Kidney (tissue), 14 donors: ENCODE data around the gene BIN1. TPM values are rescaled to one million over a fixed set of nuclear protein-coding genes. Genes with fewer than 3 reads are reported as not detected.

Experiments
- DNase-seq, 5 donors: peaks; one replicate each; pipeline ENCODE4 v3.0.0-alpha.2; 2013 to 2020
- FAIRE-seq: peaks from 2 replicates; lab custom pipeline; 2012; peaks lifted over from hg19 to GRCh38; lab: Jason Lieb, UNC
- H3K27ac ChIP-seq, 2 donors: one replicate each; pipeline ENCODE4 v1.7.0; 2013; ENCODE audit warnings: low read depth in 2 of 2, low read length in 2 of 2, inconsistent platforms in 1 of 2
- H3K27me3 ChIP-seq: one replicate; pipeline ENCODE4 v1.7.1; 2013; ENCODE audit warnings: low read length, inconsistent platforms; ENCODE audit not compliant: control insufficient read depth, insufficient read depth
- H3K36me3 ChIP-seq, 3 donors: one replicate each; pipeline versions ENCODE4 v1.7.0 to v1.7.1; 2013; ENCODE audit warnings: low read length in 3 of 3, control low read depth in 1 of 3, inconsistent platforms in 1 of 3; ENCODE audit not compliant: insufficient read depth in 3 of 3, control insufficient read depth in 2 of 3
- H3K4me1 ChIP-seq, 3 donors: one replicate each; pipeline versions ENCODE4 v1.7.0 to v1.7.1; 2013; ENCODE audit warnings: low read length in 3 of 3, inconsistent platforms in 1 of 3, low read depth in 1 of 3; ENCODE audit not compliant: control insufficient read depth in 2 of 3, insufficient read depth in 2 of 3
- H3K4me3 ChIP-seq, 3 donors: one replicate each; pipeline versions ENCODE4 v1.7.0 to v1.8.1; 2013; ENCODE audit warnings: low read length in 3 of 3, control low read depth in 1 of 3, inconsistent platforms in 1 of 3
- H3K9ac ChIP-seq, 3 donors: one replicate each; pipeline versions ENCODE4 v1.7.0 to v1.7.1; 2013; ENCODE audit warnings: low read length in 3 of 3, control low read depth in 1 of 3, inconsistent platforms in 1 of 3
- H3K9me3 ChIP-seq, 3 donors: one replicate each; pipeline versions ENCODE4 v1.7.0 to v1.7.1; 2013; ENCODE audit warnings: low read length in 3 of 3, control low read depth in 1 of 3, inconsistent platforms in 1 of 3; ENCODE audit not compliant: control insufficient read depth in 2 of 3, insufficient read depth in 1 of 3
- intact Hi-C: fragments of 100-400 bp; cut with DNase I; formaldehyde crosslinking; loops from one replicate; pipeline ENCODE4 v1.11.1; 2022
- polyA plus RNA-seq: library from polyadenylated mRNA; stranded (reverse); fragments of 350-450 nt; fragmentation: Illumina TruSeq; extraction: RNeasy Lipid Tissue Mini Kit (QIAGEN cat#74804); gene quantifications from one replicate; pipeline ENCODE4 v1.2.3, GENCODE V29; 2014; ENCODE audit warnings: low read depth, low replicate concordance; ENCODE audit not compliant: insufficient read depth
- total RNA-seq: library from RNA; stranded (reverse); fragmentation: NEBNext Ultra II Directional; extraction: Animal tissue kit (Norgen Biotek cat#: 25700); gene quantifications from one replicate; pipeline ENCODE4 v1.2.1, GENCODE V29; 2021
- TF ChIP-seq, protein P1 (sequence below): IDR thresholded peaks from 3 replicates; pipeline ENCODE4 v1.5.1; 2012; ENCODE audit warnings: mild to moderate bottlenecking, moderate library complexity, borderline replicate concordance; ENCODE audit not compliant: insufficient read depth; ENCODE audit errors: extremely low read depth
- donor health status: control.
- donor health status: control.
- donor health status: control.
- donor health status: control.
- donor health status: control.
- donor health status: DM: yes; HTN: yes; CAD: no.
- donor health status: Normal renal cell carcinoma (clear cell type).

Gene BIN1
- total and polyA plus RNA-seq, 2 donors from 2014 or later, result 121 to 167 TPM

DNA sequence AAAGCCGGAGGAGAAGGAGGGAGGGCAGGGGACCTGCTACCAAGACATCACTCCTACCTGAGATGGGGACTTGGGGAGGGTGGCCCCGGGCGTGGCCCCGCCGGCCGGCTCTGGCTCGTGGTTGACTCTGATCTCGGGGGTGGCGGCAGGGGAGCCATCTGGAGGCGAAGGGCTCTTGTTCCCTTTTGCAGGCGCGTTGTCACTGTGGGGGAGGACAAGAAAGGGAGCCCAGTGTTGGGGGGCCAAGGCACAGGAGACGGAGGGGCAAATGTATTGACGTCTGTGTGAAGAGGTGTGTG is 48.1 kb downstream of the BIN1 start:
- H3K4me1 ChIP-seq, result peaks cover 0 to 5% (median 4%) of the 10 kb centered on the region in 3 donors
- intact Hi-C loops, result no loop called here
- H3K4me3 ChIP-seq, result no peak overlapping the region
- H3K36me3 ChIP-seq, result peaks cover 0 to 11% (median 0%) of the 10 kb centered on the region in 3 donors
- H3K9me3 ChIP-seq, result no peaks in the 10 kb centered on the region
- TF ChIP-seq, protein P1, sequence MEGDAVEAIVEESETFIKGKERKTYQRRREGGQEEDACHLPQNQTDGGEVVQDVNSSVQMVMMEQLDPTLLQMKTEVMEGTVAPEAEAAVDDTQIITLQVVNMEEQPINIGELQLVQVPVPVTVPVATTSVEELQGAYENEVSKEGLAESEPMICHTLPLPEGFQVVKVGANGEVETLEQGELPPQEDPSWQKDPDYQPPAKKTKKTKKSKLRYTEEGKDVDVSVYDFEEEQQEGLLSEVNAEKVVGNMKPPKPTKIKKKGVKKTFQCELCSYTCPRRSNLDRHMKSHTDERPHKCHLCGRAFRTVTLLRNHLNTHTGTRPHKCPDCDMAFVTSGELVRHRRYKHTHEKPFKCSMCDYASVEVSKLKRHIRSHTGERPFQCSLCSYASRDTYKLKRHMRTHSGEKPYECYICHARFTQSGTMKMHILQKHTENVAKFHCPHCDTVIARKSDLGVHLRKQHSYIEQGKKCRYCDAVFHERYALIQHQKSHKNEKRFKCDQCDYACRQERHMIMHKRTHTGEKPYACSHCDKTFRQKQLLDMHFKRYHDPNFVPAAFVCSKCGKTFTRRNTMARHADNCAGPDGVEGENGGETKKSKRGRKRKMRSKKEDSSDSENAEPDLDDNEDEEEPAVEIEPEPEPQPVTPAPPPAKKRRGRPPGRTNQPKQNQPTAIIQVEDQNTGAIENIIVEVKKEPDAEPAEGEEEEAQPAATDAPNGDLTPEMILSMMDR, result no peak
- DNase-seq, result no peak
- no peak for FAIRE-seq
- H3K27ac ChIP-seq, result no peak overlapping the region
- H3K9ac ChIP-seq, result no peak overlapping the region
- no peaks in the 10 kb centered on the region for H3K27me3 ChIP-seq

DNA sequence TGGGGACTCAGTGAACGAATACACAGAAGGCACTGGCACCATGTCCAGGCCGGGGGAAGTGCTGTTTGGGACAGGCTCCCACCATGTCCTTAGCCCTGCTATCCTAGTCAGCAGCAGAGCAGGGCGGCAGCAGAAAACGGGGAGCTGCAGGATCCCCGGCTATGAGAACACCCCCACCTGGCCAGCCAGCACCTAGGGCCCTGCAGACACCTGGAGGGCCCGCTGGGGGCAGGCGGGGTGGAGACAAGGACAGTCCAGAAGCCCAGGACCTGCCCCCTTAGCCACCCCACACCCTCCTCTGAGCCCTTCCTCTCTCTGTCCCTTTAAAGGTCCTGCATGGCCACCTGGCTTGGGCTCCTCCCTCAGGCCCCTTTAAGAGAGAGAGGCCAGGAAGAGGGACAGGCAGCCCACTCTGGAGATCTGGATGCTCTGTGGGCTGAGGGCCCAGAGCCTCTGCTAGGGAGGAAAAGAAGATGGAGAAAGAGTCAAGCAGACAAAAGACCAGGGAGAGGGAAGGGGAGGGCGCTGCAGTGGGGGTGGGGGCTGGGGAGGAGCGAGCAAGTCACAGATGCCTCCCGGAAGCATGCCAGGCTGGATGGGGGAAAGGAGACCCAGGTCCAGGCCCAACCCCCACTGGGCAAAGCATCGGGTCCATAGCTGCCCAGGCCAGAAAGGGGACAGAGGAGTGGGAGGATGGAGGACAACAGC is 48.6 kb downstream of the BIN1 start:
- DNase-seq, result no peak
- intact Hi-C loops, result no loop called here
- TF ChIP-seq, protein P1, result no peak
- H3K27me3 ChIP-seq, result no peaks in the 10 kb centered on the region
- no peak for FAIRE-seq
- H3K27ac ChIP-seq, result no peak overlapping the region
- no peaks in the 10 kb centered on the region for H3K9me3 ChIP-seq
- no peak overlapping the region for H3K9ac ChIP-seq
- H3K4me1 ChIP-seq, result peaks cover 0 to 9% (median 4%) of the 10 kb centered on the region in 3 donors
- no peak overlapping the region for H3K4me3 ChIP-seq
- peaks cover 0 to 11% (median 0%) of the 10 kb centered on the region in 3 donors for H3K36me3 ChIP-seq

DNA sequence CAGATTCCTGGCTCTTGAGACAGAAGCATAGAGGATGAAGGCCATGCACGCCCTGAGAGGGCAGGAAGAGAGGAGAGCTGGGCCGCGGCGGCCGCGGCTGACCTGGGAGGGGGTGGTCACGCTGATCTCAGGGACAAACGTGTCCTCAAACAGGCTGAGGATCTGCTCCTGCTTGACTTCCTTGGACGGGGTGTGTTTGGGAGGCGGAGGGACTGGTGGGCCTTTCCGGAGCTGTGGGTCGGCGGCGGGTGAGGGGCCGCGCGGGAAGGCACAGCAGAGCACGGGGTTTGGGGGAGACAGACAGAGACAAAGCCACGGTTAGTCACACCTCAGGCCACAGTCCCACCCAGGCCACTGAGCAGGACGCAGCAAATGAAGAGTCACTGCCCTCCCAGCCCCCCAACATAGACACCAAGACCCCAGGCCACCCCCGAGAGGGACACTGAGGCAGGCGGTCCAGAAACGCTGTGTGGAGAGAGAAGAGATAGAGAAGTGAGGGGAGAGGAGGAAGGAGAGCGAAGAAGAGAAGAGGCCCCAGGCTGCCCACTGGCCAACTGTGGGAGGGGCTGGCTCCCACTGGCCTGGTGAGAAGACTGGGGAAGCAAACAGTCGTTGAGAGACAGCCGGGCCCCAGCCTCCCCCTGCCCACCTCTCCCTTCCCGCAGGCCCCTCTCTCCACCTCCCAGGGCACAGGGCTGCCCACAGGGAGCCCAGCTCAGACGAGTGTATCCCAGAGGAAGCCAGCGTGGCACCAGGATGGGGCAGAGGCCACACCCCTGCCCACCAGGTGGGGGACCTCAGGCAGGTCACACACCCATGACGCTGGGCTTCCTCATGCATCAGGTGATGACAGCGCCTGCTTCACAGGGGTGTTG is 49.3 kb downstream of the BIN1 start:
- Histone ChIP-seq H3K27me3 (no peaks in the 10 kb centered on the region), H3K36me3 (peaks cover 0 to 7% (median 0%) of the 10 kb centered on the region in 3 donors), H3K4me1 (peaks cover 0 to 12% (median 4%) of the 10 kb centered on the region in 3 donors), H3K9me3 (no peaks in the 10 kb centered on the region), H3K4me3 (no peak overlapping the region), H3K27ac (no peak overlapping the region), H3K9ac (no peak overlapping the region)
- DNase-seq (no peak), FAIRE-seq (no peak)
- intact Hi-C loops, result no loop called here
- TF ChIP-seq, protein P1, result no peak
